Globus pallidus (tissue), 1 donor: Measurements from ENCODE around the gene CNIH2.
"Not testable (repeated sequence)": the region's sequence is repeated elsewhere in the genome, so short reads cannot be mapped to it uniquely, and the experiment has no call there.

Experiments
- DNase-seq: peaks from one replicate; pipeline ENCODE4 v3.0.0-alpha.2; 2015; ENCODE audit warnings: low spot score

CNIH2 gene

GRCh38 chr11:66314561-66315497 is 36.9 kb downstream of the CNIH2 start:
- DNase-seq: no peak

- no peak for DNase-seq
These were observed 37.5 kb downstream of the CNIH2 start for GRCh38 chr11:66315498-66315885.

- DNase-seq: no peak
These were observed 38.2 kb downstream of the CNIH2 start for GRCh38 chr11:66315921-66316811.

- no peak for DNase-seq
These were observed 38.9 kb downstream of the CNIH2 start, which contains the start of gene CD248 for GRCh38 chr11:66316849-66317251. TSS of gene CD248 (minus strand) at chr11:66317044. CDS start at chr11:66317027, 17 bp downstream.

- DNase-seq: no peak
These were observed 39.3 kb downstream of the CNIH2 start for GRCh38 chr11:66317322-66317722.

- no peak for DNase-seq
These were observed 40.0 kb downstream of the CNIH2 start for GRCh38 chr11:66317723-66318599.

- DNase-seq: no peak
These were observed 40.6 kb downstream of the CNIH2 start for GRCh38 chr11:66318600-66318970.

- DNase-seq: not testable (repeated sequence)
These were observed 42.3 kb downstream of the CNIH2 start for GRCh38 chr11:66320289-66320688.

GRCh38 chr11:66320748-66321147 is 42.8 kb downstream of the CNIH2 start:
- not testable (repeated sequence) for DNase-seq

GRCh38 chr11:66321606-66322005 is 43.6 kb downstream of the CNIH2 start:
- no peak for DNase-seq

- no peak for DNase-seq
These were observed 44.9 kb downstream of the CNIH2 start for GRCh38 chr11:66322732-66323427.

- no peak for DNase-seq
These were observed 45.7 kb downstream of the CNIH2 start for GRCh38 chr11:66323684-66324083.

- no peak for DNase-seq
These were observed 46.7 kb downstream of the CNIH2 start for GRCh38 chr11:66324664-66325063.

- DNase-seq: no peak
These were observed 47.3 kb downstream of the CNIH2 start for GRCh38 chr11:66325263-66325671.

GRCh38 chr11:66326261-66327111 is 48.5 kb downstream of the CNIH2 start:
- no peak for DNase-seq

GRCh38 chr11:66327171-66328030 is 49.4 kb downstream of the CNIH2 start:
- DNase-seq: no peak

- no peak for DNase-seq
These were observed 50.0 kb downstream of the CNIH2 start for GRCh38 chr11:66328031-66328301.

GRCh38 chr11:66328302-66329144 is 50.5 kb downstream of the CNIH2 start:
- peak; percentile 64 for DNase-seq
